ENCODE data around the gene RAB8A. TPM values are rescaled to one million over a fixed set of nuclear protein-coding genes. Genes with fewer than 3 reads are reported as not detected.
A peak's percentile ranks its signal among the peaks of the same experiment; 100 is the strongest.

Gene RAB8A
- total RNA-seq, 4 donors from 2014 or later: 40.2 to 65.6 (median 51.5) TPM

DNA sequence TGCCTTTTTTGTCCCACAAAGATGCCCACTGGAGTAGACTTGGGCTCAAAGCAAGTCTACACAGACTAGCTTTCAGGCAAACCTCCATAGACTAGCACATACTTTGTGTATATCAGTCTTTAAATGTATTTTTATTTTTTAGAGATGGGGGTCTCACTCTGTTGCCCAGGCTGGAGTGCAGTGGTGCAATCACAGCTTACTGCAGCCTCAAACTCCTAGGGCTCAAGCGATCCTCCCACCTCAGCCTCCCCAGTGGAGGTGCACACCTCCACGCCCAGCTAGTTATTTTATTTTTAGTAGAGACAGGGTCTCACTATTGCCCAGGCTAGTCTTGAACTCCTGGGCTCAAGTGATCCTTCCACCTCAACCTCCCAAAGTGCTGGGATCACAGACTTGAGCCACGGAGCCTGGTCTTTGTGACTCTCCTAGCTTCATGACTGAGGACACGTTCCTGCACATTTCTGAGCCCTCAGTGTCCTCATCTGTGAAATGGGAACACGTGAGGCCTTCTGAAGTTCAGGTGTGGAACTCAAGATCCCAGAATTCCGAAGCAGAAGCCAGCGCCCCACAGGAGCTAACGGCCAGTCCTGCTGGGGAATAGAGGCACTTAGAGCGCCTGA is 40.5 kb upstream of the RAB8A start:
- peaks cover 0 to 18% of the 10 kb centered on the region in 2 donors for H3K4me1 ChIP-seq
- WGBS, 2 donors: 80 to 91% methylated on average over 6 to 8 of the region's 9 CpGs
- H3K27me3 ChIP-seq: no peaks in the 10 kb centered on the region
- H3K27ac ChIP-seq: peak overlapping the region; percentile 11 to 61 (median 53)
- intact Hi-C loops (cut with DNase I): no loop called here
- TF ChIP-seq, protein P1, sequence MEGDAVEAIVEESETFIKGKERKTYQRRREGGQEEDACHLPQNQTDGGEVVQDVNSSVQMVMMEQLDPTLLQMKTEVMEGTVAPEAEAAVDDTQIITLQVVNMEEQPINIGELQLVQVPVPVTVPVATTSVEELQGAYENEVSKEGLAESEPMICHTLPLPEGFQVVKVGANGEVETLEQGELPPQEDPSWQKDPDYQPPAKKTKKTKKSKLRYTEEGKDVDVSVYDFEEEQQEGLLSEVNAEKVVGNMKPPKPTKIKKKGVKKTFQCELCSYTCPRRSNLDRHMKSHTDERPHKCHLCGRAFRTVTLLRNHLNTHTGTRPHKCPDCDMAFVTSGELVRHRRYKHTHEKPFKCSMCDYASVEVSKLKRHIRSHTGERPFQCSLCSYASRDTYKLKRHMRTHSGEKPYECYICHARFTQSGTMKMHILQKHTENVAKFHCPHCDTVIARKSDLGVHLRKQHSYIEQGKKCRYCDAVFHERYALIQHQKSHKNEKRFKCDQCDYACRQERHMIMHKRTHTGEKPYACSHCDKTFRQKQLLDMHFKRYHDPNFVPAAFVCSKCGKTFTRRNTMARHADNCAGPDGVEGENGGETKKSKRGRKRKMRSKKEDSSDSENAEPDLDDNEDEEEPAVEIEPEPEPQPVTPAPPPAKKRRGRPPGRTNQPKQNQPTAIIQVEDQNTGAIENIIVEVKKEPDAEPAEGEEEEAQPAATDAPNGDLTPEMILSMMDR (IDR thresholded peaks at IDR 0.05): no peak
- no peak for TF ChIP-seq POLR2A (IDR thresholded peaks at IDR 0.05)
- no peaks in the 10 kb centered on the region for H3K36me3 ChIP-seq
- no peak overlapping the region for H3K4me3 ChIP-seq (replicated peaks in 1 of 3)
- no peaks in the 10 kb centered on the region for H3K9me3 ChIP-seq
- no peak for DNase-seq

DNA sequence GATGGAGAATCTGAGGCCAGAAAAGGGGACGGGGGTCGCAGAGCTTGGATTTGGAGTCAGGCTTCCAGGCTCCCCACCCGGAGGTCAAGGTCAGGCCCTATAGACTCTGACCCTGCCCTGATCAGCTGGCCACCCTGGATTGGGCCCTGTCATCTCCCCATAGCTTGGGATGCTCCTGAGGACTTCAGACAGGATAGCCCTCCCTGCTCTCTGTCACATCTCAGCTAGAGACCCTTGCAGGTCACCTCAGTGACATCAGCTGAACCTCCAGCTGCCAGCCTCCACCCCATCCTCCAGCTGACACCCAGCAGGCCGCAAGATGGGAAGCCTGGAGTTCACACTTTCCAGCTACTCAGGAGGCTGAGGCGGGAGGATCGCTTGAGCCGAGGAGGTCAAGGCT is 38.2 kb upstream of the RAB8A start:
- Histone ChIP-seq H3K36me3 (no peaks in the 10 kb centered on the region), H3K27ac (no peak overlapping the region), H3K4me3 (replicated peaks in 1 of 3) (no peak overlapping the region), H3K4me1 (peaks cover 14 to 20% of the 10 kb centered on the region in 2 donors), H3K9me3 (no peaks in the 10 kb centered on the region), H3K27me3 (no peaks in the 10 kb centered on the region)
- intact Hi-C loops (cut with DNase I): no loop called here
- TF ChIP-seq, protein P1 (IDR thresholded peaks at IDR 0.05): no peak
- no peak for DNase-seq
- WGBS, 2 donors: 92 to 95% methylated on average over 5 to 7 of the region's 7 CpGs

DNA sequence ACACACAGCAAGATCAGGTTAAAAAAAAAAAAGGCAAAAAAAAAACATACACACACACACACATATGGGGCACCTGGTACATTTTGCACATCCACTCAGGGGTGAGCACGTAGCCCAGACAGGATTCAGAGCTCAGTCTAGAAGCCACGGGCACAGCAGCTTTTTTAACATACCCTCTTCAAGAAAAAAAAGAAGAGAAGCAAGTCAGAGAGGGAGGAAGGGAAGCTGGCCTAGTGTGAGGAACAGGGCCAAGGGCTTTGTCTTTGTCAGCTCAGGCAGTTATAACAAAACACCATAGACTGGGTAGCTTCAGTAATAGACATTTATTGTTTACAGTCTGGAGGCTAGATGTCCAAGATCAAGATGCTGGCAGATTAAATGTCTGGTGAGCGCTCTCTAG is 37.7 kb upstream of the RAB8A start:
- no peak for DNase-seq
- intact Hi-C loops (cut with DNase I): no loop called here

DNA sequence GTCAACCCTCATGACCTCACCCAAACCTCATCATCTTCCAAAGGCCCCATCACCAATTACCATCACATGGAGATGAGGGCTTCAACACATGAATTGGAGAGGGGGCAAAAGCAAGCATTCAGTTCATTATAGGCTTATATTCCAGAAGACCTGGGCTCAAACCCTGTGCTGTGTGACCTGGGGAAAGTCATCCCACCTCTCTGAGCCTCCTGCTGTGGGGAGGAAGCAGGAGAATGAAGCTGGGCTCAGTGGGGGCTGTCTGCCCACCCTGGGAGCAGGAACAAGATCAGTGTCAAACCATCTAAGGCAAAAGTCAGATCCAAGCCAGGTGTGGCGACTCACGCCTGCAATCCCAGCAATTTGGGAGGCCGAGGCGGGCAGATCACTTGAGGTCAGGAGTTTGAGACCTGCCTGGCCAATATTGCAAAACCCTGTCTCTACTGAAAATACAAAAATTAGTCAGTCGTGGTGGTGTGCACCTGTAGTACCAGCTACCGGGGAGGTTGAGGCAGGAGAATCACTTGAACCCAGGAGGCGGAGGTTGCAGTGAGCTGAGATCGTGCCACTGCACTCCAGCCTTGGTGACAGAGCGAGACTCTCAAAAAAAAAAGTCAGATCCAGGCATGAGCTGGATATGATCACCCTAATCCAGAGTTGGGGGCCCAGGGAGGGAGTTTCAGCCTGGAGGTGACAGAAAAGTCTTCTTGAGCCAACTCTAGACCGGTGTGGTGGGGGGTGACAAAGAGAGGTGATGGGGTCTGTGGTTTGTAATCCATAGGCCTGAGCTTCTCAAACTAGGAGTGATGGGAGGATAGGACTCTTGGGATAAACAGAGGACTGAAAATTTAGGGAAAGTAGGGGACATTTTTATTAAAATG is 37.0 kb upstream of the RAB8A start:
- Histone ChIP-seq H3K4me3 (replicated peaks in 1 of 3) (no peak overlapping the region), H3K4me1 (peaks cover 14 to 20% of the 10 kb centered on the region in 2 donors), H3K36me3 (no peaks in the 10 kb centered on the region), H3K27ac (peak overlapping the region in 2 of 3 donors; percentile 98 to 99), H3K9me3 (no peaks in the 10 kb centered on the region), H3K27me3 (no peaks in the 10 kb centered on the region)
- no peak for DNase-seq
- WGBS, 2 donors: 96% methylated on average over 10 of the region's 10 CpGs
- TF ChIP-seq POLR2A (IDR thresholded peaks at IDR 0.05): no peak
- TF ChIP-seq, protein P1 (IDR thresholded peaks at IDR 0.05): no peak
- intact Hi-C loops (cut with DNase I): no loop called here

More for the DNA sequence above, 37.7 kb upstream of the RAB8A start:
- Histone ChIP-seq H3K4me3 (replicated peaks in 1 of 3) (no peak overlapping the region), H3K4me1 (peaks cover 14 to 20% of the 10 kb centered on the region in 2 donors), H3K36me3 (no peaks in the 10 kb centered on the region), H3K27ac (no peak overlapping the region), H3K9me3 (no peaks in the 10 kb centered on the region), H3K27me3 (no peaks in the 10 kb centered on the region)
- WGBS, 2 donors: 45 to 71% methylated on average over 3 of the region's 3 CpGs
- TF ChIP-seq, protein P1 (IDR thresholded peaks at IDR 0.05): no peak
- TF ChIP-seq POLR2A (IDR thresholded peaks at IDR 0.05): no peak

Data from thyroid gland (tissue), 4 donors.